GM04504 (cell line): ENCODE results near the gene MATK.
"Not testable (repeated sequence)": the region's sequence is repeated elsewhere in the genome, so short reads cannot be mapped to it uniquely, and the experiment has no call there.

Source experiments
- DNase-seq: peaks from one replicate; pipeline ENCODE4 v3.0.0-alpha.2; 2012; ENCODE audit warnings: low read depth

Gene MATK

GRCh38 chr19:3785938-3786824, at the start of gene MATK:
TSS of gene MATK (minus strand) at chr19:3786381. CDS start at chr19:3785135, 1,246 bp downstream.
- no peak for DNase-seq

DNA sequence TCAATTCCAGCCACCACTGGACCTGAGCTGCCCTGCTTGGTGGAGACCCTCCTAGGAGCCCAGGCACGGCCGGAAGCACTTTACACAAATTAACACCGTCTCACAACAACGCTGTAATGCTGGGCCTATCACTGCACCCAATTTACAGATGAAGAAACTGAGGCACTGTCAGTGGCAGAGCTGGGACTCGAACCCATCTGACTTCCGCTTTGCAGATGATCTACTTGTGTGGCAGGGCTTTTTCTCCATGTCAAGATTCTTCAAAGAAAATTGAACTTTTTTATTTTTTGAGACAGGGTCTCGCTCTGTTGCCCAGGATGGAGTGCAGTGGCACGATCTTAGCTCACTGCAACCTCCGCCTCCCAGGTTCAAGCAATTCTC, 48.9 kb upstream of the MATK start:
- DNase-seq, result no peak

DNA sequence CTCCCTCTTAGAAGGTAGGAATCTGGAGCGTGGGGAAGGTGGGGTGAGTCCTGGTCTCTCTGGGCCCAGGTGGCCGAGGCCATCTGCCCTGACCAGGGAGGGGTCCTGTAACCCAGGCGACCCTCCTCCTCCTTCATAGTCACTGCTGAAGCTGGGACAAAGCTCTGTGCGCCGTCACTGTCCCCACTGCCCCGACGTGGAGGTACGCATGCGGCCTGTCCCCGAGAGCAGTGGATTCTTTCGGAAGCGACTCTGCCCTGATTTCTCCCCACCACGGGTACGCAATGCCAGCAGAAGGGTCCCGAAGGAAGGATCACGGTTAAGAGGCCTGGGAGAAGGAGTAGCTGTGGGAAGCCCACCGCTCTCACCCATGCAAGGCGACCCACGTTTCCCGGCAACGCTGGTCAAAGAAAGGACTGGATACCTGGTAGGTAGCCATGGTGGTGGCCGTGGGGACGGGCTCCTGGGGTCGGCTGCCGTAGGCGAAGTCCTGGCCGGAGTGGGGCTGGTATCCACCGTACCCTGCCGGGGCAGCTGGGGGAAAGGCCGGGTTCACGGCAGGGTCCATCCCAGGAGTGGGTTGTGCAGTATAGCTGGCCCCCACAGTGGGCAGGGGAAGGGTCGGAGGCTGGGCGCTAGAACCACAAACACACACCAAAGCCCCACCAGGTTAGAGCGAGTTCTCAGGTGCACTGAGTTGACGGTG, 48.3 kb upstream of the MATK start:
- no peak for DNase-seq

DNA sequence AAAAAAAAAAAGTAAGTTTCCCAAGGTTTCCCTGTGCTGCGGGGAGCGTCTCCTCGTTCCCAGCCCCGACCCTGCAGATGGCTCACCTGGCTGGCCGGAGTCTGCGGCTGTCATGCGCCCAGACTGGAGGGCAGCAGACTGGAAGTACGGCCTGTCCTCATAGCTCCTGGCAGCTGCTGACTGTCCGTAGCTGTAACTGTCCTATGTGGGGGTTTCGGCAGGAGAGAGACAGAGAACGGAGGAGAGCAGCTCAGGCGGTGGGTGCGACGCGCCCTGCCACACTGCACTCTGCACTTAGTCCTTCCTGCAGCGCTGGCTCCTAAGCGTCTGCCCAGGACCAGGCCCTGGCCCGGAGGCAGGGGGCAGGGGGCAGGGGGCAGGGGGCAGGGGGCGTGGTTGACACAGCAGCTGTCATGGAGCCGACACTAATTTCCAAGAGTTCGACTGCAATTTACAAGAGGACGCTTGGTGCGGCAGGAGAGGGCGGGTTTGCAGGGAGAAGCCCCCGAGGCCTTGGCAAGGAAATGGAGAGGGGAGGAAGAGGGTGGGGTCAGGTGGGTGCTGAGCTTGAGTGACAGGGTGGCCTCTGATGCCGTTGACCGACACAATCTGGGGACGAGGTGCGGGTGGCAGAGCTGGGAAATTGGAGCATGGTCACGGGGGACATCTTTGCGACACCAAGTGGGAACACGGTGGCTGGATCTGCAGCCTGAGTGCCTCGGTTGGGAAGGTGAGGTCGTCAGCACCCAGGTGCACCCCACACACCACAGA, 47.6 kb upstream of the MATK start:
- no peak for DNase-seq

DNA sequence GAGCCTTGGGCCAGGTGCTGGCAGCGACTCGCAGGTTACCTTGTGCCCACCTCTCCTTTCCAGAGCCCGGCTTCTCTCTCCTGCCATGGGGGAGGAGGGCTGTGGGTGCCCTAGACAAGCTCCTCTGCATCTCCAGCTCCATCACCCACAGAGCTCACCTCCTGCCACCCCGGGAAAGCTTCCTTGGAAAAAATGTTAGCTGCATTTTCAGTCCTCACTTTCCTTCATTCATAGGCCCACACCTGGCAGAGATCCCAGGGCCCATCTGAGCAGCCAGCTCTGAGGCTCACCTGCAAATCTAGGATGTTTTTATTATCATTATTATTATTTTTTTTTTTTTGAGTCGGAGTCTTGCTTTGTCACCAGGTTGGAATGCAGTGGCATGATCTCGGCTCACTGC, 45.8 kb upstream of the MATK start:
- no peak for DNase-seq

DNA sequence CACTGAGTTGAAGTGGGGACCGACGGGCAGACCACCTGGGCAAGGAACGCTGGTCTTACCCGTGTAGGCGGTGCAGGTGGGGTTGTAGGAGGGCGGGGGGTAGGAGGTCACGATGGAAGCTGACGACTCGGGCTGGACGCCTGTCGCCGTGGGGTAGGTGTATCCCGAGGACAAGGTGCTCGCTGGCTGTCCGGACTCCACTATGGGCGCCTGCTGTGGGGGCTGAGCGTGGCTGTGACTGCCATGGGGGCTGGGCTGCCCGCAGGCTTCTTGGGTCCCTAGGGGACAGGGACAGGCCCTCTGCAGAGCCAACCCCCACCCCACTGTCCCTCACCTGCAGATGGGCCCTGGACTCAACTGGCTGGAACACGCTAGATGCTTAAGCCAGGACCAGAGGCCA, 45.4 kb upstream of the MATK start:
- no peak for DNase-seq

GRCh38 chr19:3830621-3831589, 44.7 kb upstream of the MATK start:
- DNase-seq, result no peak

- DNase-seq, result no peak
Measured at GRCh38 chr19:3827306-3827705, 41.1 kb upstream of the MATK start.

- DNase-seq, result no peak
Measured at GRCh38 chr19:3826163-3826562, 40.0 kb upstream of the MATK start.

- DNase-seq, result no peak
Measured at GRCh38 chr19:3825286-3825956, 39.2 kb upstream of the MATK start.

- DNase-seq, result no peak
Measured at GRCh38 chr19:3823350-3823713, 37.2 kb upstream of the MATK start.

- DNase-seq, result no peak
Measured at GRCh38 chr19:3822683-3823349, 36.6 kb upstream of the MATK start.

GRCh38 chr19:3821857-3822364, 35.7 kb upstream of the MATK start:
- DNase-seq, result no peak

GRCh38 chr19:3821156-3821555, 35.0 kb upstream of the MATK start:
- no peak for DNase-seq

GRCh38 chr19:3819989-3820388, 33.8 kb upstream of the MATK start:
- DNase-seq, result no peak

GRCh38 chr19:3818918-3819317, 32.7 kb upstream of the MATK start:
- no peak for DNase-seq

DNA sequence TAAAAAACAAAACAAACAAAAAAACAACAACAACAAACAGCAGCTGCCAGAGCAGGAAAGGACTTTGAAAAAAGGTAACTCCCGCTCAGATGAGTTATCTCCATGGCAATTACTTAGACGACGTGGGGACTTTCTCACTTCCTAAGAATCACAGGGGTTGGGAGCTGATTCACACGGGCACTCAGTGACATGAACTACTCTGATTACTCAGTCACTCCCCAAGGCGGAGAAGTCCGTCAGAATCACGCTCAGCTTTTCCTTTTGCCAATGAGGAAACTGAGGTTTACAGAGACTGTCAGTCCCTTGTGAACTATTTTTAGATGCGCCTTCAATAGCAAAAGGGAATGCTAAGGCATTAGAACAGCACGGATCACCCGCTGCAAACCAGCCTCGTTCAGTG, 32.3 kb upstream of the MATK start:
- peak; percentile 17 for DNase-seq

GRCh38 chr19:3817761-3818160, 31.6 kb upstream of the MATK start:
- no peak for DNase-seq

- no peak for DNase-seq
Measured at GRCh38 chr19:3816566-3817218, 30.5 kb upstream of the MATK start.

GRCh38 chr19:3816148-3816547, 30.0 kb upstream of the MATK start:
- not testable (repeated sequence) for DNase-seq
